PFSK-1 (cell line): ENCODE measurements around the gene RFX4.

Source experiments
- FOXP2 ChIP-seq: optimal IDR thresholded peaks from 2 replicates; pipeline ENCODE3; 2011; ENCODE audit warnings: borderline replicate concordance, control low read depth, inconsistent platforms; ENCODE audit not compliant: insufficient read depth; ENCODE audit errors: extremely low read length, extremely low read depth
- POLR2AphosphoS5 ChIP-seq: IDR thresholded peaks from 2 replicates; pipeline ENCODE4 v1.6.1; 2012; ENCODE audit warnings: low read depth, mild to moderate bottlenecking, control low read depth, low read length, moderate library complexity
- SIN3A ChIP-seq: IDR thresholded peaks from 2 replicates; pipeline ENCODE4 v1.6.1; 2012; ENCODE audit warnings: mild to moderate bottlenecking, low read length, moderate library complexity, borderline replicate concordance; ENCODE audit not compliant: insufficient read depth
- TAF1 ChIP-seq: IDR thresholded peaks from 2 replicates; pipeline ENCODE4 v1.6.1; 2012; ENCODE audit warnings: low read length, control low read depth, borderline replicate concordance; ENCODE audit not compliant: insufficient read depth
- TF ChIP-seq, protein P1 (sequence below), 2 experiments: IDR thresholded peaks; 2 replicates each; pipeline versions ENCODE4 v1.6.1 to v1.8.0; 2011 to 2012; ENCODE audit warnings: low read depth in 2 of 2, low read length in 2 of 2, control low read depth in 1 of 2, inconsistent platforms in 1 of 2, mild to moderate bottlenecking in 1 of 2, moderate library complexity in 1 of 2; ENCODE audit not compliant: insufficient read depth in 1 of 2

Gene RFX4

DNA sequence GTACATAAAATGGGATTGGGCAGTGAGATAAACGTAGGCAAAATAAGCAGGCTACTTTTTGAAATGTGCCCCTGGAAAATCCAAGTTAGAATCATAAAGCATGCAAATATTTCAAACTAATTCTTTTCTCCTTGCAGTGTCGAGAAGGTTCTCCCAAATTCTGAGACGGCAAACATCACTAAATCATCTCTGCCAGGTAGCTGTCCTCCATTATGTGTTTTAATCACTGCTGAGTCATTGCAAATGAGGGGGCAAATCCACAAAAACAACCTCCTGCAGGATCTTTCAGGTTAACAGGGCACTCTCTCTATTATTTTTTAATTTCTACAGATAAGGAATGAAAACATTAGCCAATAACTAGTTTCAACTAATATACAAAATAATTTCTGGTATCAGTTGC lies 128.5 kb downstream of the RFX4 start:
- TF ChIP-seq TAF1: no peak
- no peak for TF ChIP-seq FOXP2
- TF ChIP-seq, protein P1, sequence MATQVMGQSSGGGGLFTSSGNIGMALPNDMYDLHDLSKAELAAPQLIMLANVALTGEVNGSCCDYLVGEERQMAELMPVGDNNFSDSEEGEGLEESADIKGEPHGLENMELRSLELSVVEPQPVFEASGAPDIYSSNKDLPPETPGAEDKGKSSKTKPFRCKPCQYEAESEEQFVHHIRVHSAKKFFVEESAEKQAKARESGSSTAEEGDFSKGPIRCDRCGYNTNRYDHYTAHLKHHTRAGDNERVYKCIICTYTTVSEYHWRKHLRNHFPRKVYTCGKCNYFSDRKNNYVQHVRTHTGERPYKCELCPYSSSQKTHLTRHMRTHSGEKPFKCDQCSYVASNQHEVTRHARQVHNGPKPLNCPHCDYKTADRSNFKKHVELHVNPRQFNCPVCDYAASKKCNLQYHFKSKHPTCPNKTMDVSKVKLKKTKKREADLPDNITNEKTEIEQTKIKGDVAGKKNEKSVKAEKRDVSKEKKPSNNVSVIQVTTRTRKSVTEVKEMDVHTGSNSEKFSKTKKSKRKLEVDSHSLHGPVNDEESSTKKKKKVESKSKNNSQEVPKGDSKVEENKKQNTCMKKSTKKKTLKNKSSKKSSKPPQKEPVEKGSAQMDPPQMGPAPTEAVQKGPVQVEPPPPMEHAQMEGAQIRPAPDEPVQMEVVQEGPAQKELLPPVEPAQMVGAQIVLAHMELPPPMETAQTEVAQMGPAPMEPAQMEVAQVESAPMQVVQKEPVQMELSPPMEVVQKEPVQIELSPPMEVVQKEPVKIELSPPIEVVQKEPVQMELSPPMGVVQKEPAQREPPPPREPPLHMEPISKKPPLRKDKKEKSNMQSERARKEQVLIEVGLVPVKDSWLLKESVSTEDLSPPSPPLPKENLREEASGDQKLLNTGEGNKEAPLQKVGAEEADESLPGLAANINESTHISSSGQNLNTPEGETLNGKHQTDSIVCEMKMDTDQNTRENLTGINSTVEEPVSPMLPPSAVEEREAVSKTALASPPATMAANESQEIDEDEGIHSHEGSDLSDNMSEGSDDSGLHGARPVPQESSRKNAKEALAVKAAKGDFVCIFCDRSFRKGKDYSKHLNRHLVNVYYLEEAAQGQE (IDR thresholded peaks at IDR 0.05; ENCODE audit: insufficient read depth in 1 of 2, low read depth in 2 of 2, low read length in 2 of 2): no peak
- TF ChIP-seq POLR2AphosphoS5: no peak
- TF ChIP-seq SIN3A: no peak

GRCh38 chr12:106712768-106713167 lies 130.0 kb downstream of the RFX4 start:
- no peak for TF ChIP-seq TAF1
- no peak for TF ChIP-seq SIN3A
- TF ChIP-seq POLR2AphosphoS5: no peak
- TF ChIP-seq FOXP2: no peak
- TF ChIP-seq, protein P1 (IDR thresholded peaks at IDR 0.05; ENCODE audit: insufficient read depth in 1 of 2, low read depth in 2 of 2, low read length in 2 of 2): no peak

DNA sequence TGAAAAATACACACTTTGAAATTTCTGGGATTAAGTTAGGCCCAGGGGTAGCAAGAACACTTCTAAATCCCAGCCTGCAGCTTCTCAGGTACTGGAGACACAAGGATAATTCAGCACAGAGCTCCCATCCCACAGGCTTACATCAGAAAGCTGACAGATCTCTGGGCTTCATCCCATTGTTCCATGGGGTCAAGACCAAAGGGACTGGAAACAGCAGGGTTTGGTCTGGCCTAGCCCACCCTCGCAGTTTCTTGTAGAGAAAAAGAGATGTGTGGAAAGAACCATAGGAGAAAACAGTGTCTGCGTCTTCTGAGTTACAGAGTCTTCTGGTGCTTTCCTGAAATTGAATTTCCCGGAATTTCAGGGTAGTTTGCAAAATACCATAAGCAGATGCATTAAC lies 132.1 kb downstream of the RFX4 start:
- TF ChIP-seq, protein P1 (IDR thresholded peaks at IDR 0.05; ENCODE audit: insufficient read depth in 1 of 2, low read depth in 2 of 2, low read length in 2 of 2): no peak

- no peak for TF ChIP-seq TAF1
- no peak for TF ChIP-seq FOXP2
- TF ChIP-seq POLR2AphosphoS5: no peak
- TF ChIP-seq, protein P1 (IDR thresholded peaks at IDR 0.05; ENCODE audit: insufficient read depth in 1 of 2, low read depth in 2 of 2, low read length in 2 of 2): no peak
- TF ChIP-seq SIN3A: no peak
Measured at GRCh38 chr12:106715582-106715981, 132.8 kb downstream of the RFX4 start.

DNA sequence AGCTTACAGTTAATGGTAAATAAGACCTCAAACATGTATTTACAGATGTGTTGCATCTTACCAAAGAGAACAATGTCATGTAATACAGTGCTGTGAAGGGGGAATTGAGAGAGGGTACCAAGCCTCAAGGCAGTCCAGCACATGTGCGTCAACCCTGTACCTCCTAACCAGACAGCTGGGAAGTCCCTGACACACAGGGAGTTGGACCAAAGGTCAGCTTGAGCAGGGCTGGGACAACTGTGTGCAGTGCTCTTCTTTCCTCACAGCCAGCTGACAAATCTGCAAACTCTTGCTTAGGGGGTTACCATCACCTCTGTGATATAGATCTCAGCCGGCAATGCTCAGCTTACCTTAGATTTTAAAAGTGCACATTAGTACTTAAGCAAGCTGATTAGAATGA lies 134.9 kb downstream of the RFX4 start:
- TF ChIP-seq POLR2AphosphoS5 (no peak), SIN3A (no peak), FOXP2 (no peak), TAF1 (no peak)
- TF ChIP-seq, protein P1 (IDR thresholded peaks at IDR 0.05; ENCODE audit: insufficient read depth in 1 of 2, low read depth in 2 of 2, low read length in 2 of 2): no peak
